GM12892 (cell line): ENCODE measurements around the gene ZBTB39.

Experiments
- POLR2A ChIP-seq: IDR thresholded peaks from 2 replicates; pipeline ENCODE4 v1.6.1; 2011; ENCODE audit warnings: low read depth, low read length, control low read depth
- TAF1 ChIP-seq: IDR thresholded peaks from 2 replicates; pipeline ENCODE4 v1.6.1; 2011; ENCODE audit warnings: low read depth, mild to moderate bottlenecking, control low read depth, low read length, borderline replicate concordance

GRCh38 chr12:57005980-57006808 lies at the start of gene ZBTB39:
- peak; percentile 74; the same call in 1 of the 2 replicates for TF ChIP-seq POLR2A
- TF ChIP-seq TAF1 = no peak
